Measurements from ENCODE around the gene CABP7.

GRCh38 chr22:29719899-29720645 lies at the start of gene CABP7:
- TF ChIP-seq CTCF (IDR thresholded peaks at IDR 0.05) (no peak), TCF7L2 (IDR thresholded peaks at IDR 0.05; ENCODE audit: low read depth, low read length) (no peak), POLR2AphosphoS5 (IDR thresholded peaks at IDR 0.05; ENCODE audit: low read depth, low read length) (no peak), REST (IDR thresholded peaks at IDR 0.05; ENCODE audit: insufficient read depth in 1 of 2, low read depth in 2 of 2, low read length in 1 of 2) (no peak), SIN3A (IDR thresholded peaks at IDR 0.05; ENCODE audit: borderline replicate concordance, insufficient read depth, low read depth, low read length) (no peak)

Data from Panc1 (cell line).